ENCODE measurements around the gene RAPH1.

GRCh38 chr2:203565076-203565475 is 30.0 kb upstream of the RAPH1 start:
- TF ChIP-seq CTCF (IDR thresholded peaks at IDR 0.05; ENCODE audit: poor library complexity, severe bottlenecking) (no peak), MXI1 (conservative IDR thresholded peaks at IDR 0.05; ENCODE audit: poor library complexity, severe bottlenecking) (no peak), POLR2AphosphoS5 (IDR thresholded peaks at IDR 0.05) (no peak), EZH2 (IDR thresholded peaks at IDR 0.05; ENCODE audit: borderline replicate concordance, insufficient read depth, low read length, poor library complexity, severe bottlenecking) (no peak), EP300 (conservative IDR thresholded peaks at IDR 0.05; ENCODE audit: poor library complexity, severe bottlenecking) (no peak), RAD21 (conservative IDR thresholded peaks at IDR 0.05) (no peak), TAF1 (IDR thresholded peaks at IDR 0.05; ENCODE audit: low read depth) (no peak)
- TF ChIP-seq, protein P1, sequence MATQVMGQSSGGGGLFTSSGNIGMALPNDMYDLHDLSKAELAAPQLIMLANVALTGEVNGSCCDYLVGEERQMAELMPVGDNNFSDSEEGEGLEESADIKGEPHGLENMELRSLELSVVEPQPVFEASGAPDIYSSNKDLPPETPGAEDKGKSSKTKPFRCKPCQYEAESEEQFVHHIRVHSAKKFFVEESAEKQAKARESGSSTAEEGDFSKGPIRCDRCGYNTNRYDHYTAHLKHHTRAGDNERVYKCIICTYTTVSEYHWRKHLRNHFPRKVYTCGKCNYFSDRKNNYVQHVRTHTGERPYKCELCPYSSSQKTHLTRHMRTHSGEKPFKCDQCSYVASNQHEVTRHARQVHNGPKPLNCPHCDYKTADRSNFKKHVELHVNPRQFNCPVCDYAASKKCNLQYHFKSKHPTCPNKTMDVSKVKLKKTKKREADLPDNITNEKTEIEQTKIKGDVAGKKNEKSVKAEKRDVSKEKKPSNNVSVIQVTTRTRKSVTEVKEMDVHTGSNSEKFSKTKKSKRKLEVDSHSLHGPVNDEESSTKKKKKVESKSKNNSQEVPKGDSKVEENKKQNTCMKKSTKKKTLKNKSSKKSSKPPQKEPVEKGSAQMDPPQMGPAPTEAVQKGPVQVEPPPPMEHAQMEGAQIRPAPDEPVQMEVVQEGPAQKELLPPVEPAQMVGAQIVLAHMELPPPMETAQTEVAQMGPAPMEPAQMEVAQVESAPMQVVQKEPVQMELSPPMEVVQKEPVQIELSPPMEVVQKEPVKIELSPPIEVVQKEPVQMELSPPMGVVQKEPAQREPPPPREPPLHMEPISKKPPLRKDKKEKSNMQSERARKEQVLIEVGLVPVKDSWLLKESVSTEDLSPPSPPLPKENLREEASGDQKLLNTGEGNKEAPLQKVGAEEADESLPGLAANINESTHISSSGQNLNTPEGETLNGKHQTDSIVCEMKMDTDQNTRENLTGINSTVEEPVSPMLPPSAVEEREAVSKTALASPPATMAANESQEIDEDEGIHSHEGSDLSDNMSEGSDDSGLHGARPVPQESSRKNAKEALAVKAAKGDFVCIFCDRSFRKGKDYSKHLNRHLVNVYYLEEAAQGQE (IDR thresholded peaks at IDR 0.05; ENCODE audit: borderline replicate concordance): no peak
